Measurements from ENCODE around the gene AMPD3.
A peak's percentile ranks its signal among the peaks of the same experiment; 100 is the strongest.

AMPD3 gene

GRCh38 chr11:10439351-10439750, 15.7 kb upstream of the AMPD3 start:
- no peak for DNase-seq

- peak; percentile 4 for DNase-seq
Observed at GRCh38 chr11:10439924-10440323, 15.1 kb upstream of the AMPD3 start.

- peak; percentile 29 for DNase-seq
Observed at GRCh38 chr11:10440401-10440800, 14.7 kb upstream of the AMPD3 start.

- DNase-seq, result no peak
Observed at GRCh38 chr11:10441091-10441490, 14.0 kb upstream of the AMPD3 start.

GRCh38 chr11:10441652-10442503, 13.2 kb upstream of the AMPD3 start:
- DNase-seq, result no peak

- DNase-seq, result peak; percentile 14
Observed at GRCh38 chr11:10443152-10443551, 11.9 kb upstream of the AMPD3 start.

- DNase-seq, result no peak
Observed at GRCh38 chr11:10443721-10444235, 11.3 kb upstream of the AMPD3 start.

- peak; percentile 17 for DNase-seq
Observed at GRCh38 chr11:10444725-10445315, 10.2 kb upstream of the AMPD3 start.

- no peak for DNase-seq
Observed at GRCh38 chr11:10447445-10447844, 7.6 kb upstream of the AMPD3 start.

GRCh38 chr11:10450462-10451425, 4.3 kb upstream of the AMPD3 start:
- peak; percentile 86 for DNase-seq

- DNase-seq, result peak; percentile 43
Observed at GRCh38 chr11:10451426-10452116, 3.5 kb upstream of the AMPD3 start.

GRCh38 chr11:10452211-10452767, 2.8 kb upstream of the AMPD3 start:
- peak; percentile 22 for DNase-seq

GRCh38 chr11:10453261-10453660, 1.8 kb upstream of the AMPD3 start:
- DNase-seq, result no peak

GRCh38 chr11:10455637-10456487, 798 bp downstream of the AMPD3 start:
- peak; percentile 85 for DNase-seq

- peak; percentile 41 for DNase-seq
Observed at GRCh38 chr11:10456519-10456918, 1.5 kb downstream of the AMPD3 start.

- DNase-seq, result peak; percentile 20
Observed at GRCh38 chr11:10457901-10458300, 2.8 kb downstream of the AMPD3 start.

- DNase-seq, result peak; percentile 83
Observed at GRCh38 chr11:10459029-10459970, 4.2 kb downstream of the AMPD3 start.

- peak; percentile 11 for DNase-seq
Observed at GRCh38 chr11:10460611-10461275, 5.7 kb downstream of the AMPD3 start.

- peak; percentile 39 for DNase-seq
Observed at GRCh38 chr11:10461276-10461790, 6.3 kb downstream of the AMPD3 start.
